Colonic mucosa (tissue), 4 donors: ENCODE results near the gene TOMM70. TPM values are rescaled to one million over a fixed set of nuclear protein-coding genes. Genes with fewer than 3 reads are reported as not detected.

Experiments
- DNase-seq: peaks from one replicate; pipeline ENCODE4 v3.0.0-alpha.2; 2020
- H3K27ac ChIP-seq: fragments of 200-600 bp; one replicate; pipeline ENCODE4 v1.8.0; 2021
- H3K27me3 ChIP-seq: fragments of 200-600 bp; one replicate; pipeline ENCODE4 v1.8.0; 2021
- H3K36me3 ChIP-seq: fragments of 200-600 bp; one replicate; pipeline ENCODE4 v1.8.0; 2021
- H3K4me1 ChIP-seq: fragments of 200-600 bp; one replicate; pipeline ENCODE4 v1.8.0; 2021; ENCODE audit warnings: mild to moderate bottlenecking
- H3K4me3 ChIP-seq: fragments of 200-600 bp; one replicate; pipeline ENCODE4 v1.8.0; 2021
- H3K9ac ChIP-seq, 2 donors: one replicate each; pipeline ENCODE4 v1.7.0; 2013; ENCODE audit warnings: control low read depth in 2 of 2, low read depth in 2 of 2, low read length in 2 of 2
- H3K9me3 ChIP-seq: fragments of 200-600 bp; one replicate; pipeline ENCODE4 v1.8.0; 2021
- intact Hi-C: fragments of 100-400 bp; cut with DNase I; formaldehyde crosslinking; loops from one replicate; pipeline ENCODE4 v1.14.1; 2022
- total RNA-seq, 2 donors: library from RNA; stranded (reverse); fragmentation: NEBNext Ultra II Directional in 1 of 2; extraction: Animal tissue kit (Norgen Biotek cat#: 25700) in 1 of 2; gene quantifications; one replicate each; pipeline ENCODE4 v1.2.1, GENCODE V29; 2021
- TF ChIP-seq, protein P1 (sequence below): fragments of 200-600 bp; IDR thresholded peaks from one replicate; pipeline ENCODE4 v1.8.0; 2022; ENCODE audit warnings: antibody characterized with exemption, mild to moderate bottlenecking
- donor health status: healthy.
- donor health status: DM: no; HTN: no; CAD: no.
- donor health status: DM: no; HTN: no; CAD: no.

TOMM70 gene
- total RNA-seq, 2 donors from 2014 or later, result 45.6 to 58.1 TPM

- DNase-seq, result no peak
- Histone ChIP-seq H3K4me3 (no peak overlapping the region), H3K9me3 (no peaks in the 10 kb centered on the region), H3K27me3 (no peaks in the 10 kb centered on the region), H3K36me3 (no peaks in the 10 kb centered on the region), H3K4me1 (no peaks in the 10 kb centered on the region), H3K9ac (no peak overlapping the region), H3K27ac (no peak overlapping the region)
- intact Hi-C loops, result no loop called here
- TF ChIP-seq, protein P1, sequence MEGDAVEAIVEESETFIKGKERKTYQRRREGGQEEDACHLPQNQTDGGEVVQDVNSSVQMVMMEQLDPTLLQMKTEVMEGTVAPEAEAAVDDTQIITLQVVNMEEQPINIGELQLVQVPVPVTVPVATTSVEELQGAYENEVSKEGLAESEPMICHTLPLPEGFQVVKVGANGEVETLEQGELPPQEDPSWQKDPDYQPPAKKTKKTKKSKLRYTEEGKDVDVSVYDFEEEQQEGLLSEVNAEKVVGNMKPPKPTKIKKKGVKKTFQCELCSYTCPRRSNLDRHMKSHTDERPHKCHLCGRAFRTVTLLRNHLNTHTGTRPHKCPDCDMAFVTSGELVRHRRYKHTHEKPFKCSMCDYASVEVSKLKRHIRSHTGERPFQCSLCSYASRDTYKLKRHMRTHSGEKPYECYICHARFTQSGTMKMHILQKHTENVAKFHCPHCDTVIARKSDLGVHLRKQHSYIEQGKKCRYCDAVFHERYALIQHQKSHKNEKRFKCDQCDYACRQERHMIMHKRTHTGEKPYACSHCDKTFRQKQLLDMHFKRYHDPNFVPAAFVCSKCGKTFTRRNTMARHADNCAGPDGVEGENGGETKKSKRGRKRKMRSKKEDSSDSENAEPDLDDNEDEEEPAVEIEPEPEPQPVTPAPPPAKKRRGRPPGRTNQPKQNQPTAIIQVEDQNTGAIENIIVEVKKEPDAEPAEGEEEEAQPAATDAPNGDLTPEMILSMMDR, result no peak
Measured at GRCh38 chr3:100376301-100376700, 24.6 kb downstream of the TOMM70 start.

- H3K4me1 ChIP-seq, result no peaks in the 10 kb centered on the region
- no peak for DNase-seq
- TF ChIP-seq, protein P1, result no peak
- no peak overlapping the region for H3K27ac ChIP-seq
- H3K4me3 ChIP-seq, result no peak overlapping the region
- H3K9ac ChIP-seq, result no peak overlapping the region
- no peaks in the 10 kb centered on the region for H3K36me3 ChIP-seq
- intact Hi-C loops, result no loop called here
- no peaks in the 10 kb centered on the region for H3K27me3 ChIP-seq
- H3K9me3 ChIP-seq, result no peaks in the 10 kb centered on the region
Measured at GRCh38 chr3:100374521-100374920, 26.4 kb downstream of the TOMM70 start.

GRCh38 chr3:100370756-100371155 lies 30.1 kb downstream of the TOMM70 start:
- peaks cover 3% of the 10 kb centered on the region for H3K36me3 ChIP-seq
- no peaks in the 10 kb centered on the region for H3K27me3 ChIP-seq
- DNase-seq, result no peak
- H3K9ac ChIP-seq, result no peak overlapping the region
- TF ChIP-seq, protein P1, result no peak
- H3K9me3 ChIP-seq, result no peaks in the 10 kb centered on the region
- intact Hi-C loops, result no loop called here
- H3K27ac ChIP-seq, result no peak overlapping the region
- no peaks in the 10 kb centered on the region for H3K4me1 ChIP-seq
- H3K4me3 ChIP-seq, result no peak overlapping the region

DNA sequence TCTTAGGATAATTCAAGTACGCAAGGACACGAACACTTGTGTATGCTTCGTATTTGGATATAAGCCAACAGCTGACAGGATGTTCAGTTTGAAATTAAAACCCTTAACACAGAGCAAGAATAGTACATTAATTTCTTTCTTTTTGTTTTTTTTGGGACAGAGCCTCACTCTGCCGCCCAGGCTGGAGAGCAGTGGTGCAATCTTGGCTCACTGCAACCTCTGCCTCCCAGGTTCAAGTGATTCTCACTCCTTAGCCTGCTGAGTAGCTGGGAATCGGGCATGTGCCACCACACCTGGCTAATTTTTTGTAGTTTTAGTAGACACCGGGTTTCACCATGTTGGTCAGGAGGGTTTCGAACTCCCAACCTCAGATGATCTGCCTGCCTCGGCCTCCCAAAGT lies 32.4 kb downstream of the TOMM70 start:
- no peak overlapping the region for H3K27ac ChIP-seq
- no peak for DNase-seq
- H3K27me3 ChIP-seq, result no peaks in the 10 kb centered on the region
- H3K9ac ChIP-seq, result no peak overlapping the region
- H3K4me3 ChIP-seq, result no peak overlapping the region
- H3K36me3 ChIP-seq, result peaks cover 5% of the 10 kb centered on the region
- TF ChIP-seq, protein P1, result no peak
- intact Hi-C loops, result no loop called here
- H3K4me1 ChIP-seq, result no peaks in the 10 kb centered on the region
- H3K9me3 ChIP-seq, result no peaks in the 10 kb centered on the region

DNA sequence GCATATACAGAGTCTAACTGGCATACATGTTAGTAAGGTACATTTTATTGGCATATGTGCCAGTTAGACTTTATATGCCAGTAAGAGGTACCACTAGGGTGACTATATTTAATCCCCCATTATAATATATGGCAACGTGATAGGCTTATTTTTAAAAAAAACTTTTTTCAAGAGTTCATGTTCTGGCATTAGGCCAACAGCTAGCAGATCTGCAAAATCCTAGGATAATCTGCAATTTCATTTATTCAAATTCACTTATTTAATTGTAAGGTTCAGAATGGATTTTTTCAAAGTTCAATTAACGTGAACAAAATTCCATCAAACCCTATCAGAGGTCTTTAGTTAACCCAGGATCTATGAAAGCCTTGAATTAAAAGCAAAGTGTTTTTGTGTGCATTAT lies 34.5 kb downstream of the TOMM70 start:
- Histone ChIP-seq H3K9me3 (no peaks in the 10 kb centered on the region), H3K27me3 (no peaks in the 10 kb centered on the region), H3K9ac (no peak overlapping the region), H3K36me3 (peaks cover 5% of the 10 kb centered on the region), H3K27ac (no peak overlapping the region), H3K4me3 (no peak overlapping the region), H3K4me1 (no peaks in the 10 kb centered on the region)
- DNase-seq, result no peak
- intact Hi-C loops, result no loop called here
- TF ChIP-seq, protein P1, result no peak

GRCh38 chr3:100364421-100364820 lies 36.5 kb downstream of the TOMM70 start:
- intact Hi-C loops, result no loop called here
- no peak overlapping the region for H3K9ac ChIP-seq
- TF ChIP-seq, protein P1, result no peak
- H3K4me3 ChIP-seq, result no peak overlapping the region
- H3K27me3 ChIP-seq, result no peaks in the 10 kb centered on the region
- no peaks in the 10 kb centered on the region for H3K9me3 ChIP-seq
- H3K27ac ChIP-seq, result no peak overlapping the region
- H3K36me3 ChIP-seq, result peaks cover 5% of the 10 kb centered on the region
- H3K4me1 ChIP-seq, result no peaks in the 10 kb centered on the region
- no peak for DNase-seq
